ENCODE measurements around the gene PANK2.
"Not testable (repeated sequence)": the region's sequence is repeated elsewhere in the genome, so short reads cannot be mapped to it uniquely, and the experiment has no call there.

GRCh38 chr20:3840201-3840600 lies 49.0 kb upstream of the PANK2 start:
- TF ChIP-seq CTCF (conservative IDR thresholded peaks at IDR 0.05; ENCODE audit: low read depth, low read length); EZH2 (IDR thresholded peaks at IDR 0.05; ENCODE audit: borderline replicate concordance, low read depth, low read length, poor library complexity, severe bottlenecking): not testable (repeated sequence)

Measured in A673 (cell line).